Prostate gland (tissue), 2 donors: ENCODE measurements around the gene SCNN1A. TPM values are rescaled to one million over a fixed set of nuclear protein-coding genes. Genes with fewer than 3 reads are reported as not detected.
A peak's percentile ranks its signal among the peaks of the same experiment; 100 is the strongest.

Source experiments
- DNase-seq: peaks from one replicate; pipeline ENCODE4 v3.0.0-alpha.2; 2019; ENCODE audit warnings: low spot score
- H3K27ac ChIP-seq, 2 donors: fragments of 200-600 bp; sonication (generic); 2 replicates each; pipeline ENCODE4 v1.5.1; 2017 to 2019
- H3K27me3 ChIP-seq: fragments of 200-600 bp; sonication (generic); replicated peaks from 2 replicates; pipeline ENCODE4 v1.5.1; 2019; ENCODE audit not compliant: insufficient read depth
- H3K36me3 ChIP-seq, 2 donors: fragments of 200-600 bp; sonication (generic); 1 replicate in 1 of 2; 2 replicates in 1 of 2; pipeline versions ENCODE4 v1.5.1 to v1.8.1; 2017 to 2019
- H3K4me1 ChIP-seq: fragments of 200-600 bp; sonication (generic); replicated peaks from 2 replicates; pipeline ENCODE4 v1.5.1; 2019
- H3K4me3 ChIP-seq, 2 donors: fragments of 200-600 bp; sonication (generic); 2 replicates each; pipeline ENCODE4 v1.5.1; 2017 to 2019
- H3K9me3 ChIP-seq: fragments of 200-600 bp; sonication (generic); 2 replicates; pipeline ENCODE4 v1.5.1; 2017
- CTCF ChIP-seq, 4 experiments: fragments of 200-600 bp in 2 of 4; fragments of 450-650 bp in 2 of 4; sonication (generic) in 2 of 4; IDR thresholded peaks; 1 replicate in 3 of 4; 2 replicates in 1 of 4; pipeline ENCODE4 v1.5.1; 2016 to 2019; ENCODE audit warnings: antibody characterized with exemption in 4 of 4, mild to moderate bottlenecking in 2 of 4, moderate library complexity in 2 of 4
- POLR2A ChIP-seq: fragments of 450-650 bp; IDR thresholded peaks from one replicate; pipeline ENCODE4 v1.6.1; 2016; ENCODE audit warnings: antibody characterized with exemption, mild to moderate bottlenecking
- POLR2AphosphoS5 ChIP-seq: sonication (generic); formaldehyde crosslinking; IDR thresholded peaks from one replicate; pipeline ENCODE4 v1.6.1; 2017; ENCODE audit warnings: antibody characterized with exemption
- WGBS: methylation state at CpG from one replicate; pipeline ENCODE4 v1.1.5; 2018; 5-methylcytosine and 5-hydroxymethylcytosine counted together
- intact Hi-C: fragments of 100-400 bp; cut with DNase I; formaldehyde crosslinking; loops from one replicate; pipeline ENCODE4 v1.14.2; 2022
- total RNA-seq, 2 donors: library from RNA; depleted of rRNA; stranded (reverse); fragments of >200 nt; gene quantifications; one replicate each; pipeline ENCODE4 v1.1.0, GENCODE V29; 2016

The SCNN1A gene
- total RNA-seq, 2 donors from 2014 or later, result 128 to 211 TPM

GRCh38 chr12:6322969-6323339 lies 52.4 kb downstream of the SCNN1A start:
- Histone ChIP-seq H3K4me3 (no peak overlapping the region), H3K27me3 (no peaks in the 10 kb centered on the region), H3K4me1 (peaks cover 18% of the 10 kb centered on the region), H3K9me3 (no peaks in the 10 kb centered on the region), H3K36me3 (peaks cover 0 to 1% of the 10 kb centered on the region in 2 donors), H3K27ac (peak overlapping the region; percentile 66 to 85)
- TF ChIP-seq CTCF (IDR thresholded peaks at IDR 0.05) (no peak), POLR2AphosphoS5 (no peak), POLR2A (no peak)
- DNase-seq, result no peak
- WGBS, result 3% methylated on average over 2 of the region's 2 CpGs
- intact Hi-C loops, result no loop called here

- intact Hi-C loops, result no loop called here
- H3K4me1 ChIP-seq, result peaks cover 18% of the 10 kb centered on the region
Observed at GRCh38 chr12:6322352-6322751, 53.0 kb downstream of the SCNN1A start.

DNA sequence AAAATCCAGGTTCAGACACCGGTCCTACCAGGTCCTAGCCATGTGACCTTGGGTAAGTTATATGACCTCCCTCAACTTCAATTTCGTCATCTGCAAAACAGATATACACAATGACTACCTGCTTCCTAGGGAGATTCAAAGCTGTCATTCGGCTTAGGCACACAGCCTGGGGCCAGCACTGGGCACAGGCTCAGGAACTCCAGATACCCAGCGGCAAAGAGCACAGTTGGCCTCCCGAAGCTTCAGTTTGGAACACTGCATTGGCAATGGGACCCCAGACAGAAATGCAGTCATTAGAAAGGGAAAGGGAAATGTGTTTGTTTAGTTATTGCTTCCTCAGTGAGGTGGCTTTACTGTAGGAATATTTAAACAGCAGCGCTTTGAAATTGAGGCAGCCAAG lies 53.5 kb downstream of the SCNN1A start:
- no peaks in the 10 kb centered on the region for H3K27me3 ChIP-seq
- peaks cover 18% of the 10 kb centered on the region for H3K4me1 ChIP-seq
- no peaks in the 10 kb centered on the region for H3K9me3 ChIP-seq
- 44% methylated on average over 6 of the region's 6 CpGs for WGBS
- intact Hi-C loops, result no loop called here
- H3K27ac ChIP-seq, result peak overlapping the region; percentile 66 to 85
- DNase-seq, result no peak
- no peaks in the 10 kb centered on the region for H3K36me3 ChIP-seq
- no peak for TF ChIP-seq POLR2A
- TF ChIP-seq CTCF (IDR thresholded peaks at IDR 0.05), result no peak
- no peak for TF ChIP-seq POLR2AphosphoS5
- H3K4me3 ChIP-seq, result no peak overlapping the region

More at GRCh38 chr12:6322352-6322751, 53.0 kb downstream of the SCNN1A start:
- Histone ChIP-seq H3K27me3 (no peaks in the 10 kb centered on the region), H3K9me3 (no peaks in the 10 kb centered on the region), H3K36me3 (no peaks in the 10 kb centered on the region), H3K27ac (peak overlapping the region; percentile 66 to 85), H3K4me3 (no peak overlapping the region)
- DNase-seq, result no peak
- WGBS, result 89% methylated on average over 4 of the region's 4 CpGs
- TF ChIP-seq POLR2AphosphoS5 (no peak), POLR2A (no peak), CTCF (IDR thresholded peaks at IDR 0.05) (no peak)

GRCh38 chr12:6319446-6319845 lies 55.9 kb downstream of the SCNN1A start:
- no peak for DNase-seq
- no peak overlapping the region for H3K4me3 ChIP-seq
- H3K4me1 ChIP-seq, result peaks cover 18% of the 10 kb centered on the region
- no peaks in the 10 kb centered on the region for H3K36me3 ChIP-seq
- 93% methylated on average over 4 of the region's 4 CpGs for WGBS
- no peaks in the 10 kb centered on the region for H3K9me3 ChIP-seq
- TF ChIP-seq POLR2AphosphoS5 (no peak), CTCF (IDR thresholded peaks at IDR 0.05) (no peak), POLR2A (no peak)
- intact Hi-C loops, result no loop called here
- no peaks in the 10 kb centered on the region for H3K27me3 ChIP-seq
- H3K27ac ChIP-seq, result no peak overlapping the region

DNA sequence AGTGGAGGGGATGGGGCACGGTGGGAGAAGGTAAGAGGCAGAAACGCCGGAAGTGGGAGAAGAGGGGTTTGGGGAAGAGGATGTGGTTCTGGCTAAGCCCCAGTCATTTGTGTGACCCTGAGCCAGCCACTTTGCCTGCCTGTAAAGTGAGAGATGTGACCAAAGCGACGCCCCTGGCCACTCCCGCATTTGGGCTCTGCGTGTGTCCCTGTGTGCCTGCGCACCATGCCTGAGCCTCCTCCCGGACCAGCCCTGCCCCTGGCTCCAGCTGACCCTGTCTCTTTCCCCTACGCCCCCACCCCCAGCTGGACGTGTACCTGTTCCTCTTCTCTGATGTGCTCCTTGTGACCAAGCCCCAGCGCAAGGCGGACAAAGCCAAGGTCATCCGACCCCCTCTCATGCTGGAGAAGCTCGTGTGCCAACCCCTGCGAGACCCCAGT lies 56.9 kb downstream of the SCNN1A start:
- no peak overlapping the region for H3K4me3 ChIP-seq
- no peaks in the 10 kb centered on the region for H3K36me3 ChIP-seq
- TF ChIP-seq POLR2AphosphoS5 (no peak), POLR2A (no peak), CTCF (IDR thresholded peaks at IDR 0.05) (no peak)
- intact Hi-C loops, result no loop called here
- no peak overlapping the region for H3K27ac ChIP-seq
- no peaks in the 10 kb centered on the region for H3K27me3 ChIP-seq
- peaks cover 9% of the 10 kb centered on the region for H3K4me1 ChIP-seq
- no peak for DNase-seq
- H3K9me3 ChIP-seq, result no peaks in the 10 kb centered on the region
- WGBS, result 87% methylated on average over 16 of the region's 16 CpGs
